Cardiac fibroblast (primary cell): ENCODE results near the gene ADAR.

ENCODE experiments used
- DNase-seq, 2 donors: peaks; one replicate each; pipeline versions ENCODE4 v3.0.0 to v3.0.0-alpha.2; 2010; ENCODE audit warnings: low read depth in 2 of 2
- H3K4me3 ChIP-seq, 2 donors: replicated peaks in 1 of 2; 1 replicate in 1 of 2; 2 replicates in 1 of 2; pipeline ENCODE4 v1.5.1; 2011; ENCODE audit warnings: low read depth in 2 of 2, low read length in 2 of 2, mild to moderate bottlenecking in 2 of 2, moderate library complexity in 1 of 2
- CTCF ChIP-seq: IDR thresholded peaks from one replicate; pipeline ENCODE4 v1.5.1; 2011; ENCODE audit warnings: low read depth, mild to moderate bottlenecking, low read length, inconsistent platforms

ADAR gene

GRCh38 chr1:154623358-154623757 lies 15.4 kb upstream of the ADAR start:
- no peak overlapping the region for H3K4me3 ChIP-seq
- no peak for DNase-seq
- TF ChIP-seq CTCF: no peak

- no peak overlapping the region for H3K4me3 ChIP-seq
- TF ChIP-seq CTCF: no peak
- DNase-seq: no peak
These were observed 14.6 kb upstream of the ADAR start for GRCh38 chr1:154622503-154623039.

- TF ChIP-seq CTCF: no peak
- H3K4me3 ChIP-seq: no peak overlapping the region
- DNase-seq: no peak
These were observed 13.9 kb upstream of the ADAR start for GRCh38 chr1:154621875-154622274.

GRCh38 chr1:154620751-154621150 lies 12.8 kb upstream of the ADAR start:
- no peak for DNase-seq
- no peak overlapping the region for H3K4me3 ChIP-seq
- TF ChIP-seq CTCF: no peak

- TF ChIP-seq CTCF: no peak
- no peak for DNase-seq
- no peak overlapping the region for H3K4me3 ChIP-seq
These were observed 11.4 kb upstream of the ADAR start for GRCh38 chr1:154619181-154619948.

- H3K4me3 ChIP-seq: no peak overlapping the region
- peak in 1 of 2 donors; percentile 42 for DNase-seq
- TF ChIP-seq CTCF: no peak
These were observed 8.8 kb upstream of the ADAR start for GRCh38 chr1:154616659-154617345.
